SK-N-SH treated with all-trans-retinoic acid at 6 μM for 48 hours (cell line): ENCODE results near the gene PABPN1L.

Experiments used
- ATAC-seq: fragments of 200-7000 bp; cut with Tn5 transposase; 3 replicates; pipeline ENCODE4 v1.9.1; 2020; ENCODE audit warnings: mild to moderate bottlenecking, moderate library complexity
- ARNTL ChIP-seq: fragments of 450-650 bp; formaldehyde crosslinking; IDR thresholded peaks from 2 replicates; pipeline ENCODE4 v1.5.0; 2020; ENCODE audit warnings: low read depth, mild to moderate bottlenecking, moderate library complexity, borderline replicate concordance
- BACH2 ChIP-seq: fragments of 250-450 bp; sonication (Bioruptor Pico); IDR thresholded peaks from 2 replicates; pipeline ENCODE4 v1.9.0; 2021; ENCODE audit warnings: mild to moderate bottlenecking, borderline replicate concordance
- CSDC2 ChIP-seq: fragments of 250-450 bp; sonication (Bioruptor Pico); IDR thresholded peaks from 2 replicates; pipeline ENCODE4 v1.5.0; 2020; ENCODE audit warnings: mild to moderate bottlenecking, moderate library complexity
- CSRNP3 ChIP-seq: fragments of 250-450 bp; sonication (Bioruptor Pico); IDR thresholded peaks from 2 replicates; pipeline ENCODE4 v1.5.1; 2021; ENCODE audit warnings: mild to moderate bottlenecking, moderate library complexity
- ESRRG ChIP-seq: fragments of 250-450 bp; sonication (Bioruptor Pico); IDR thresholded peaks from 2 replicates; pipeline ENCODE4 v1.6.1; 2021; ENCODE audit warnings: mild to moderate bottlenecking
- GLIS3 ChIP-seq: fragments of 250-450 bp; sonication (Bioruptor Pico); IDR thresholded peaks from 2 replicates; pipeline ENCODE4 v1.5.0; 2020; ENCODE audit warnings: mild to moderate bottlenecking, moderate library complexity
- ISL1 ChIP-seq: fragments of 250-450 bp; sonication (Bioruptor Pico); IDR thresholded peaks from 2 replicates; pipeline ENCODE4 v2.1.2; 2022; ENCODE audit warnings: mild to moderate bottlenecking, moderate library complexity
- OSR1 ChIP-seq: fragments of 250-450 bp; sonication (Bioruptor Pico); IDR thresholded peaks from 2 replicates; pipeline ENCODE4 v1.8.0; 2022; ENCODE audit warnings: moderate library complexity, mild to moderate bottlenecking, inconsistent platforms
- PPARA ChIP-seq: fragments of 250-450 bp; sonication (Bioruptor Pico); IDR thresholded peaks from 2 replicates; pipeline ENCODE4 v1.5.0; 2020; ENCODE audit warnings: mild to moderate bottlenecking, borderline replicate concordance
- RARB ChIP-seq: fragments of 250-450 bp; sonication (Bioruptor Pico); IDR thresholded peaks from 2 replicates; pipeline ENCODE4 v1.8.0; 2021; ENCODE audit warnings: mild to moderate bottlenecking, moderate library complexity
- TCF4 ChIP-seq: fragments of 250-450 bp; sonication (Bioruptor Pico); IDR thresholded peaks from 2 replicates; pipeline ENCODE4 v1.8.0; 2021; ENCODE audit warnings: mild to moderate bottlenecking, moderate library complexity, borderline replicate concordance
- TOX ChIP-seq: fragments of 250-450 bp; sonication (Bioruptor Pico); IDR thresholded peaks from 2 replicates; pipeline ENCODE4 v1.8.0; 2021; ENCODE audit warnings: mild to moderate bottlenecking, moderate library complexity, borderline replicate concordance
- TSHZ2 ChIP-seq: fragments of 250-450 bp; sonication (Bioruptor Pico); IDR thresholded peaks from 2 replicates; pipeline ENCODE4 v1.5.0; 2020; ENCODE audit warnings: mild to moderate bottlenecking, moderate library complexity
- ZC3H10 ChIP-seq: fragments of 250-450 bp; sonication (Bioruptor Pico); IDR thresholded peaks from 2 replicates; pipeline ENCODE4 v1.5.1; 2021; ENCODE audit warnings: mild to moderate bottlenecking, moderate library complexity
- ZFP30 ChIP-seq: fragments of 450-650 bp; formaldehyde crosslinking; IDR thresholded peaks from 2 replicates; pipeline ENCODE4 v1.5.0; 2022; ENCODE audit warnings: mild to moderate bottlenecking, moderate library complexity
- ZNF565 ChIP-seq: fragments of 450-650 bp; formaldehyde crosslinking; conservative IDR thresholded peaks from 2 replicates; pipeline ENCODE4 v1.5.0; 2020; ENCODE audit warnings: low read depth, mild to moderate bottlenecking, moderate library complexity
- ZNF70 ChIP-seq: fragments of 450-650 bp; formaldehyde crosslinking; IDR thresholded peaks from 2 replicates; pipeline ENCODE4 v1.5.0; 2020; ENCODE audit warnings: mild to moderate bottlenecking, moderate library complexity
- ZNF8 ChIP-seq: fragments of 450-650 bp; formaldehyde crosslinking; IDR thresholded peaks from 2 replicates; pipeline ENCODE4 v1.5.0; 2020; ENCODE audit warnings: mild to moderate bottlenecking, moderate library complexity
- TF ChIP-seq, protein P1 (sequence below): fragments of 250-450 bp; sonication (Bioruptor Pico); IDR thresholded peaks from 2 replicates; pipeline ENCODE4 v1.5.1; 2020; ENCODE audit warnings: low read depth, mild to moderate bottlenecking, moderate library complexity
- TF ChIP-seq, protein P2 (sequence below): fragments of 250-450 bp; sonication (Bioruptor Pico); IDR thresholded peaks from 2 replicates; pipeline ENCODE4 v1.8.0; 2021; ENCODE audit warnings: low read depth, mild to moderate bottlenecking, moderate library complexity, borderline replicate concordance

The PABPN1L gene

DNA sequence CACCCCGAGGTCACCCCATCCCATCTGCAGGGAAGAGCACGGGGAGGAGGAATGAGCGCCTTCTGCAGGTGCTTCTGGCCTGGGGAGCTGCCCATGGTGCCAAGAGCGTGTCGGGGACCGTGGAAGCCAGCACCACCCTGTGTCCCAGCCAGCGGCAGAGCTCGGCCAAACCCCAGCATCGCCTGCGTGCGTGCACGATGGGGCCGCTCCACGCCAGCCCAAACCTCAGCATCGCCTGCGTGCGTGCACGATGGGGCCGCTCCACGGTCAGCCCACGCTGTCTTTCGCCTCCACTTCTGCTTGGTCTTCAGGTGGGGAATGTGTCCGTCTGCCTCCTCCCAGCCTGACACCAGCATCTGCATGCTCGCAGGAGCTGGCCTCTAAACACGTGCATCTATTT, 23.7 kb downstream of the PABPN1L start (continued):
- TF ChIP-seq CSRNP3 (CRISPR knock-in tag) (no peak), ZNF70 (CRISPR knock-in tag) (no peak), ARNTL (CRISPR knock-in tag) (no peak), GLIS3 (no peak)

DNA sequence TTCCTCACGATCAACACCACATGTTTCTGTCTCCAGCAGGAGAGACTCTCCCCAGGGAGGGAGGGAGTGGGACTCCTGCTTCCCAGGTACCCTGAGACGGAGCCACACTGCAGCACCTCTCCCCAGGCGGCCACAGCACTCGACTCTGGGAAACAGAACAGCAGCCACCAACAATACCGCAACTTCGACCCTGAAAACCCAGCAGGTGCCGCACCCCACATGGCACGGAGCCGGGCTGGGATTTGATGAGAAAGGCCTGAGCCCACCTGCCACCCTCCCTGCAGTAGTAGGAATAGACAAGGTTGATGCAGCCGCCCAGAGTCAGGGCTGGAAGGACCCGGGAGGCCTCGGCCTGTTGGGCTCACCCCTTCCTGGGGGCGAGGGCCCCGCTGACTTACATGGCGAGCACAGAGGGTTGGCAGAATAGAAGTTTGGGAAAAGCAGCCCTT, 24.1 kb downstream of the PABPN1L start:
- ATAC-seq = no peak
- TF ChIP-seq PPARA (CRISPR knock-in tag) = no peak
- no peak for TF ChIP-seq ARNTL (CRISPR knock-in tag)
- no peak for TF ChIP-seq GLIS3
- no peak for TF ChIP-seq RARB (CRISPR knock-in tag)
- TF ChIP-seq TOX (CRISPR knock-in tag) = no peak
- no peak for TF ChIP-seq OSR1

DNA sequence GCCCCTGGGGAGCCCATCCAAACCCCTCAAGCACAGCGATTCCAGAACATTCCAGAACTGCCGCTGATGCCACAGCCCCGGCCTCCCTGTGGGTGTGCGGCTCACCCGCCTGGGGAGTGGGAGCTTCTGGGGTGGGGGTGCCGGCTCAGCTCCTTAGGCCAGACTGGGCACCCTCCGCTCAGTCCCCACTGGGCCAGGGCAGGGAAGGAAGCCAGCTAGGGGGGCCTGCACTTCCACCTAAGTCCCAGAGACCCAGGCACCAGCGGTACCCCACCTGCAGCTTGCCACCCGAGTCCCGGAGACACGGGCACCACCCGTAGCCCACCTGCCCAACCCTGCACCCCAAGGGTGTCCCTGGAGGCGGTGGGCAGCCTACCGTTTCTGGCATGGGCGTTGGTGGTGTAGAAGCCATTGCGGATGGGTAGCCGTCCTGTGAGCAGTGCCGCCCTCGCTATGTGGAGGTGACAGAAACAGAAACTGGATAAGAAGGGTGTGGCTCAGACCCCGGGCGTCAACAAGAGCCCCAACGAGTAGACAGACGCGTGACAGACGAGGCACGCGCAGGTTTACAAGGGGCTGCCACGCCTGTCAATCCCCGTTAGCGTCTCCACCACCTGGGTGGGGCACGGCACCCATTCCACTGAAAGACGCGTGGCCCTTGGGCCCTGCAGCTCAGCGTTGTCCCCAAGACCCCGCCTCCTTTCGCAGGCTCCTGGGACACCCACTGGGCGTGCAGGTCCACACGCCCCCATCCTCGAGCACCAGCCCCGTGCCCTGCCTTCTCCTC, 24.7 kb downstream of the PABPN1L start:
- TF ChIP-seq, protein P1, sequence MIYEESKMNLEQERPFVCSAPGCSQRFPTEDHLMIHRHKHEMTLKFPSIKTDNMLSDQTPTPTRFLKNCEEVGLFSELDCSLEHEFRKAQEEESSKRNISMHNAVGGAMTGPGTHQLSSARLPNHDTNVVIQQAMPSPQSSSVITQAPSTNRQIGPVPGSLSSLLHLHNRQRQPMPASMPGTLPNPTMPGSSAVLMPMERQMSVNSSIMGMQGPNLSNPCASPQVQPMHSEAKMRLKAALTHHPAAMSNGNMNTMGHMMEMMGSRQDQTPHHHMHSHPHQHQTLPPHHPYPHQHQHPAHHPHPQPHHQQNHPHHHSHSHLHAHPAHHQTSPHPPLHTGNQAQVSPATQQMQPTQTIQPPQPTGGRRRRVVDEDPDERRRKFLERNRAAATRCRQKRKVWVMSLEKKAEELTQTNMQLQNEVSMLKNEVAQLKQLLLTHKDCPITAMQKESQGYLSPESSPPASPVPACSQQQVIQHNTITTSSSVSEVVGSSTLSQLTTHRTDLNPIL = no peak
- TF ChIP-seq TOX (CRISPR knock-in tag) (no peak), ZNF8 (CRISPR knock-in tag) (no peak), CSRNP3 (CRISPR knock-in tag) (no peak), RARB (CRISPR knock-in tag) (no peak), OSR1 (no peak), ARNTL (CRISPR knock-in tag) (no peak), CSDC2 (no peak), PPARA (CRISPR knock-in tag) (no peak), ZFP30 (CRISPR knock-in tag) (no peak), ESRRG (CRISPR knock-in tag) (no peak), ZNF565 (no peak), TCF4 (CRISPR knock-in tag) (no peak), TSHZ2 (no peak)
- TF ChIP-seq, protein P2, sequence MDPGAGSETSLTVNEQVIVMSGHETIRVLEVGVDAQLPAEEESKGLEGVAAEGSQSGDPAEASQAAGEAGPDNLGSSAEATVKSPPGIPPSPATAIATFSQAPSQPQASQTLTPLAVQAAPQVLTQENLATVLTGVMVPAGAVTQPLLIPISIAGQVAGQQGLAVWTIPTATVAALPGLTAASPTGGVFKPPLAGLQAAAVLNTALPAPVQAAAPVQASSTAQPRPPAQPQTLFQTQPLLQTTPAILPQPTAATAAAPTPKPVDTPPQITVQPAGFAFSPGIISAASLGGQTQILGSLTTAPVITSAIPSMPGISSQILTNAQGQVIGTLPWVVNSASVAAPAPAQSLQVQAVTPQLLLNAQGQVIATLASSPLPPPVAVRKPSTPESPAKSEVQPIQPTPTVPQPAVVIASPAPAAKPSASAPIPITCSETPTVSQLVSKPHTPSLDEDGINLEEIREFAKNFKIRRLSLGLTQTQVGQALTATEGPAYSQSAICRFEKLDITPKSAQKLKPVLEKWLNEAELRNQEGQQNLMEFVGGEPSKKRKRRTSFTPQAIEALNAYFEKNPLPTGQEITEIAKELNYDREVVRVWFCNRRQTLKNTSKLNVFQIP (CRISPR knock-in tag) = no peak
- ATAC-seq = no peak

GRCh38 chr16:88840600-88841215, 25.8 kb downstream of the PABPN1L start:
- TF ChIP-seq ISL1 (CRISPR knock-in tag) (no peak), BACH2 (CRISPR knock-in tag) (no peak), ZC3H10 (no peak), TOX (CRISPR knock-in tag) (no peak), GLIS3 (no peak)

More at GRCh38 chr16:88840600-88841215, 25.8 kb downstream of the PABPN1L start:
- no peak for ATAC-seq
